NT2/D1 (cell line): ENCODE results near the gene EGLN3.

ENCODE experiments used
- SUZ12 ChIP-seq: IDR thresholded peaks from 2 replicates; pipeline ENCODE4 v1.6.1; 2011; ENCODE audit not compliant: insufficient read length, insufficient read depth; ENCODE audit errors: extremely low read depth
- YY1 ChIP-seq: IDR thresholded peaks from 2 replicates; pipeline ENCODE4 v1.6.1; 2011; ENCODE audit not compliant: insufficient read length, insufficient read depth
- ZNF274 ChIP-seq: IDR thresholded peaks from 2 replicates; pipeline ENCODE4 v1.6.1; 2011; ENCODE audit warnings: mild to moderate bottlenecking, low read depth, low read length

- no peak for TF ChIP-seq YY1
- TF ChIP-seq ZNF274, result no peak
- no peak for TF ChIP-seq SUZ12
Measured at GRCh38 chr14:33972583-33973081, 21.8 kb upstream of the EGLN3 start.
